H9 (cell line): Measurements from ENCODE around the gene ICAM2. TPM values are rescaled to one million over a fixed set of nuclear protein-coding genes. Genes with fewer than 3 reads are reported as not detected.

ENCODE experiments used
- DNase-seq: peaks from one replicate; pipeline ENCODE4 v3.0.0-alpha.2; 2017
- H2AFZ ChIP-seq: one replicate; pipeline ENCODE4 v1.6.1; 2013; ENCODE audit warnings: mild to moderate bottlenecking, low read length, control low read depth, moderate library complexity
- H2AK5ac ChIP-seq: 2 replicates; pipeline ENCODE4 v1.6.1; 2013; ENCODE audit warnings: low read length, control low read depth, mixed read lengths; ENCODE audit not compliant: insufficient read length
- H2BK120ac ChIP-seq: one replicate; pipeline ENCODE4 v1.6.1; 2013; ENCODE audit warnings: low read depth, mild to moderate bottlenecking, low read length, control low read depth, inconsistent platforms; ENCODE audit not compliant: poor library complexity, severe bottlenecking
- H2BK12ac ChIP-seq: 2 replicates; pipeline ENCODE4 v1.6.1; 2013; ENCODE audit warnings: low read length, control low read depth, mixed read lengths, low read depth; ENCODE audit not compliant: insufficient read length
- H2BK15ac ChIP-seq: 2 replicates; pipeline ENCODE4 v1.6.1; 2013; ENCODE audit warnings: low read depth, low read length, control low read depth
- H2BK20ac ChIP-seq: one replicate; pipeline ENCODE4 v1.6.1; 2013; ENCODE audit warnings: low read depth, mild to moderate bottlenecking, low read length, control low read depth, inconsistent platforms; ENCODE audit not compliant: poor library complexity, severe bottlenecking
- H2BK5ac ChIP-seq: 2 replicates; pipeline ENCODE4 v1.6.1; 2013; ENCODE audit warnings: low read length, control low read depth, mixed read lengths; ENCODE audit not compliant: insufficient read length
- H3K14ac ChIP-seq: 2 replicates; pipeline ENCODE4 v1.6.1; 2013; ENCODE audit warnings: low read length, control low read depth; ENCODE audit not compliant: insufficient read depth
- H3K18ac ChIP-seq: 2 replicates; pipeline ENCODE4 v1.6.1; 2013; ENCODE audit warnings: low read depth, mild to moderate bottlenecking, mixed read lengths, low read length, control low read depth; ENCODE audit not compliant: insufficient read length
- H3K23ac ChIP-seq: 2 replicates; pipeline ENCODE4 v1.6.1; 2013; ENCODE audit warnings: low read length, control low read depth, mixed read lengths, low read depth; ENCODE audit not compliant: insufficient read length
- H3K23me2 ChIP-seq: 2 replicates; pipeline ENCODE4 v1.6.1; 2013; ENCODE audit warnings: low read depth, mild to moderate bottlenecking, mixed read lengths, low read length, control low read depth; ENCODE audit not compliant: insufficient read length, poor library complexity, severe bottlenecking
- H3K27ac ChIP-seq: 2 replicates; pipeline ENCODE4 v1.5.1; 2013; ENCODE audit warnings: low read length, control low read depth, mixed read lengths, low read depth; ENCODE audit not compliant: insufficient read length
- H3K27me3 ChIP-seq: 2 replicates; pipeline ENCODE4 v1.6.1; 2013; ENCODE audit warnings: low read length, control low read depth, inconsistent platforms; ENCODE audit not compliant: insufficient read depth
- H3K4ac ChIP-seq: 2 replicates; pipeline ENCODE4 v1.6.1; 2013; ENCODE audit warnings: low read depth, mild to moderate bottlenecking, control low read depth, inconsistent platforms, low read length, moderate library complexity
- H3K4me1 ChIP-seq: 2 replicates; pipeline ENCODE4 v1.6.1; 2013; ENCODE audit warnings: low read length, control low read depth, inconsistent platforms; ENCODE audit not compliant: insufficient read depth
- H3K4me2 ChIP-seq: 2 replicates; pipeline ENCODE4 v1.6.1; 2013; ENCODE audit warnings: low read length, control low read depth, mixed read lengths; ENCODE audit not compliant: insufficient read length, insufficient read depth
- H3K56ac ChIP-seq: 2 replicates; pipeline ENCODE4 v1.6.1; 2013; ENCODE audit warnings: low read depth, mild to moderate bottlenecking, mixed read lengths, low read length, control low read depth; ENCODE audit not compliant: insufficient read length
- H3K79me1 ChIP-seq: 2 replicates; pipeline ENCODE4 v1.6.1; 2013; ENCODE audit warnings: low read depth, mild to moderate bottlenecking, moderate library complexity, low read length, control low read depth, inconsistent platforms; ENCODE audit not compliant: insufficient read depth, poor library complexity, severe bottlenecking
- H3K79me2 ChIP-seq: 2 replicates; pipeline ENCODE4 v1.6.1; 2013; ENCODE audit warnings: low read length, control low read depth, inconsistent platforms; ENCODE audit not compliant: insufficient read depth
- H3K9ac ChIP-seq: 2 replicates; pipeline ENCODE4 v1.6.1; 2013; ENCODE audit warnings: low read length, control low read depth, mixed read lengths; ENCODE audit not compliant: insufficient read length; ENCODE audit errors: extremely low read depth
- H3K9me3 ChIP-seq: one replicate; pipeline ENCODE4 v1.6.1; 2013; ENCODE audit warnings: low read depth, low read length, inconsistent platforms; ENCODE audit not compliant: control insufficient read depth
- H3T11ph ChIP-seq: one replicate; pipeline ENCODE4 v1.6.1; 2013; ENCODE audit warnings: mild to moderate bottlenecking, low read length, control low read depth, inconsistent platforms
- H4K20me1 ChIP-seq: one replicate; pipeline ENCODE4 v1.6.1; 2013; ENCODE audit not compliant: control insufficient read depth, insufficient read length, insufficient read depth
- H4K5ac ChIP-seq: 2 replicates; pipeline ENCODE4 v1.6.1; 2013; ENCODE audit warnings: low read depth, mild to moderate bottlenecking, mixed read lengths, low read length, control low read depth; ENCODE audit not compliant: insufficient read length
- H4K8ac ChIP-seq: replicated peaks from 2 replicates; pipeline ENCODE4 v1.6.1; 2013; ENCODE audit warnings: low read length, control low read depth, mixed read lengths, low read depth; ENCODE audit not compliant: insufficient read length
- H4K91ac ChIP-seq: 2 replicates; pipeline ENCODE4 v1.6.1; 2013; ENCODE audit warnings: low read depth, mild to moderate bottlenecking, moderate library complexity, mixed read lengths, low read length, control low read depth; ENCODE audit not compliant: insufficient read length
- H3K27ac Mint-ChIP-seq, 3 experiments: 2 replicates in 2 of 3; 3 replicates in 1 of 3; pipeline ENCODE4 v1.8.0; 2020 to 2021; ENCODE audit warnings: mixed read lengths in 3 of 3, mild to moderate bottlenecking in 1 of 3, moderate library complexity in 1 of 3
- H3K27me3 Mint-ChIP-seq: 2 replicates; pipeline ENCODE4 v1.8.0; 2021; ENCODE audit warnings: low read depth, mild to moderate bottlenecking, moderate library complexity, mixed read lengths
- H3K36me3 Mint-ChIP-seq, 3 experiments: 2 replicates in 2 of 3; 3 replicates in 1 of 3; pipeline ENCODE4 v1.8.0; 2020 to 2021; ENCODE audit warnings: low read depth in 3 of 3, mixed read lengths in 3 of 3; ENCODE audit not compliant: insufficient read depth in 1 of 3
- H3K4me1 Mint-ChIP-seq, 2 experiments: 2 replicates each; pipeline ENCODE4 v1.8.0; 2020; ENCODE audit warnings: mixed read lengths in 2 of 2
- H3K4me3 Mint-ChIP-seq, 2 experiments: 2 replicates in 1 of 2; 3 replicates in 1 of 2; pipeline ENCODE4 v1.8.0; 2020 to 2021; ENCODE audit warnings: mild to moderate bottlenecking in 2 of 2, mixed read lengths in 2 of 2, moderate library complexity in 1 of 2
- H3K9me3 Mint-ChIP-seq, 2 experiments: 2 replicates in 1 of 2; 3 replicates in 1 of 2; pipeline ENCODE4 v1.8.0; 2020; ENCODE audit warnings: mild to moderate bottlenecking in 2 of 2, mixed read lengths in 2 of 2, moderate library complexity in 1 of 2
- WGBS: extraction: QIAGEN DNeasy Blood & Tissue Kit; methylation state at CpG from one replicate; pipeline ENCODE4 v1.1.7; 2013; ENCODE audit warnings: missing lambda C conversion rate, low lambda C conversion rate, mixed read lengths; ENCODE audit not compliant: insufficient read length; ENCODE audit errors: extremely low coverage; 5-methylcytosine and 5-hydroxymethylcytosine counted together
- total RNA-seq: library from RNA; stranded (reverse); gene quantifications from 2 replicates; pipeline ENCODE4 v1.2.1, GENCODE V29; 2021
- TF ChIP-seq, protein P1 (sequence below): fragments of 200-600 bp; sonication (generic); conservative IDR thresholded peaks from 3 replicates; pipeline ENCODE4 v1.8.0; 2021; ENCODE audit warnings: antibody characterized with exemption, mild to moderate bottlenecking

The ICAM2 gene
- total RNA-seq, 1 experiment from 2014 or later, result 0.28 TPM

DNA sequence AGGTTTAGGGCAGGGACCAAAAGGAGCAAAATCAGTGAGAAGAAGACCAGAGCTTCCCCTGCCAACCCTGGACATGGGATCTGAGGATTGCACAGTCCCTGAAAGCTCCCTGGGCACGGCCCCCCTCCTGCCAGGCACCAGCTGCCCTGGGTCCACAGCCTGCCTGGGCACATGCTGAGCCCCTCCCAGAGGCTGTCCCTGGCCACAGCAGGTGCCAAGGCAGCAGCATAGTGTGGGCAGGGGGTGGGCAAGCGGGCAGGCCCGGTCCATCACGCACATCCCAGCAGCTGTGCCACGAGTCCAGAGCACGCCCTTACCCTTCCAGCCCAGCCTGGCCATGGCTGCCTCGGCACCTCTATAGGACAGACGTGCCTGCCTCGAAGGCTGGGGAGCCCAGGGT lies 60.4 kb downstream of the ICAM2 start:
- Histone ChIP-seq H3K4me2 (peak overlapping the region; percentile 80), H3K79me1 (no peaks in the 10 kb centered on the region), H3K14ac (no peak overlapping the region), H2BK120ac (no peak overlapping the region), H3K23ac (no peak overlapping the region), H3K18ac (no peak overlapping the region), H3K27ac (no peak overlapping the region), H3K9me3 (no peaks in the 10 kb centered on the region), H2BK12ac (no peak overlapping the region), H3K56ac (no peak overlapping the region), H4K8ac (no peak overlapping the region), H3K27me3 (no peaks in the 10 kb centered on the region), H2BK15ac (no peak overlapping the region), H2BK5ac (no peak overlapping the region), H2AFZ (no peak overlapping the region), H3K4me1 (no peaks in the 10 kb centered on the region), H4K20me1 (no peaks in the 10 kb centered on the region), H4K91ac (no peak overlapping the region), H3K79me2 (no peaks in the 10 kb centered on the region), H2AK5ac (no peak overlapping the region), H3K23me2 (peaks cover 7% of the 10 kb centered on the region), H4K5ac (no peak overlapping the region), H3T11ph (no peak overlapping the region), H3K4ac (no peak overlapping the region), H3K9ac (no peak overlapping the region), H2BK20ac (no peak overlapping the region)
- WGBS, result no CpG with 5 or more reads among the region's 9 CpGs
- TF ChIP-seq, protein P1, sequence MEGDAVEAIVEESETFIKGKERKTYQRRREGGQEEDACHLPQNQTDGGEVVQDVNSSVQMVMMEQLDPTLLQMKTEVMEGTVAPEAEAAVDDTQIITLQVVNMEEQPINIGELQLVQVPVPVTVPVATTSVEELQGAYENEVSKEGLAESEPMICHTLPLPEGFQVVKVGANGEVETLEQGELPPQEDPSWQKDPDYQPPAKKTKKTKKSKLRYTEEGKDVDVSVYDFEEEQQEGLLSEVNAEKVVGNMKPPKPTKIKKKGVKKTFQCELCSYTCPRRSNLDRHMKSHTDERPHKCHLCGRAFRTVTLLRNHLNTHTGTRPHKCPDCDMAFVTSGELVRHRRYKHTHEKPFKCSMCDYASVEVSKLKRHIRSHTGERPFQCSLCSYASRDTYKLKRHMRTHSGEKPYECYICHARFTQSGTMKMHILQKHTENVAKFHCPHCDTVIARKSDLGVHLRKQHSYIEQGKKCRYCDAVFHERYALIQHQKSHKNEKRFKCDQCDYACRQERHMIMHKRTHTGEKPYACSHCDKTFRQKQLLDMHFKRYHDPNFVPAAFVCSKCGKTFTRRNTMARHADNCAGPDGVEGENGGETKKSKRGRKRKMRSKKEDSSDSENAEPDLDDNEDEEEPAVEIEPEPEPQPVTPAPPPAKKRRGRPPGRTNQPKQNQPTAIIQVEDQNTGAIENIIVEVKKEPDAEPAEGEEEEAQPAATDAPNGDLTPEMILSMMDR, result no peak
- H3K27me3 Mint-ChIP-seq, result peaks cover 4% of the 10 kb centered on the region
- DNase-seq, result no peak
- no peaks in the 10 kb centered on the region; a peak in 1 of 5 replicates for H3K9me3 Mint-ChIP-seq
- peaks cover 2 to 8% (median 4%) of the 10 kb centered on the region in 3 experiments; a peak in 3 of 7 replicates for H3K36me3 Mint-ChIP-seq
- peaks cover 21 to 26% of the 10 kb centered on the region in 2 experiments for H3K4me1 Mint-ChIP-seq
- H3K4me3 Mint-ChIP-seq, result peak overlapping the region; percentile 73 to 82; a peak in 3 of 5 replicates
- peak overlapping the region in 1 of 3 experiments; percentile 92; a peak in 2 of 7 replicates for H3K27ac Mint-ChIP-seq
